ENCODE data around the gene PTCH2.
"Not testable (repeated sequence)": the region's sequence is repeated elsewhere in the genome, so short reads cannot be mapped to it uniquely, and the experiment has no call there.

The PTCH2 gene

DNA sequence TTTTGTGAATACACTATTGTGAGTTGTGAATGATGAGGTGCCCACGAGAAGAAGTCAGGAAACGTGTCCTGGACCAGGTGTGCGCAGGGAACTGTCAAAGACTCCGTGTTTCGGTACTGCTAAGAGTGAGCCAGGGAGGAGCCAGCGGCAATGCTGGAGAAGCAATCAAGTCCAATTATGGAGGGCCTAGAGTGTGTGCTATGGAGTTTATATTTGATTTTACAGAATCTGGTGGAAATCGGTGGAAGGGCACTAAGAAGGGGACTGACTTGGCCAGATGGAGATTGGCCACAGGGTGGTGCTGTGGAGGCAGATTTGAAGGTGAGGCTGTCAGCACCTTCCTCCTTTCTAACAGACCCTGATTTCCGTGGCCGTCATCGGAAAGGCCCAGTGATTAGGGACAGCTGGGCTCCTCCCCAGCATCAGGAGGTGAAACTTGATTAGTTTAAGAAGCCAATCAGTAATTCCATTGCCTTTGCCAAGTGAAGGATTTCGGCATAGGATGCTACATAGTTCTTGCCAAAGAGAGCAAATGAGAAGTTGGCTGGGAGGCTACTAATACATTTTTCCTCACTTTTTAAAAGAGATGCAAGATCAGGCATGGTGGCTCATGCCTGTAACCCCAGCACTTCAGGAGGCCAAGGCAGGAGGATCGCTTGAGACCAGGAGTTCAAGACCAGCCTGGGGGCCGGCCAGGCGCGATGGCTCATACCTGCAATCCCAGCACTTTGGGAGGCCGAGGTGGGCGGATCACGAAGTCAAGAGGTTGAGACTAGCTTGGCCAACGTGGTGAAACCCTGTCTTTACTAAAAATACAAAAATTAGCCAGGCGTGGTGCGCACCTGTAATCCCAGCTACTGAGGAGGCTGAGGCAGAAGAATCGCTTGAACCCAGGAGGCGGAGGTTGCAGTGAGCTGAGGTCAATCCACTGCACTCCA, 7.0 kb downstream of the PTCH2 start:
- DNase-seq: peak; percentile 86 to 94

DNA sequence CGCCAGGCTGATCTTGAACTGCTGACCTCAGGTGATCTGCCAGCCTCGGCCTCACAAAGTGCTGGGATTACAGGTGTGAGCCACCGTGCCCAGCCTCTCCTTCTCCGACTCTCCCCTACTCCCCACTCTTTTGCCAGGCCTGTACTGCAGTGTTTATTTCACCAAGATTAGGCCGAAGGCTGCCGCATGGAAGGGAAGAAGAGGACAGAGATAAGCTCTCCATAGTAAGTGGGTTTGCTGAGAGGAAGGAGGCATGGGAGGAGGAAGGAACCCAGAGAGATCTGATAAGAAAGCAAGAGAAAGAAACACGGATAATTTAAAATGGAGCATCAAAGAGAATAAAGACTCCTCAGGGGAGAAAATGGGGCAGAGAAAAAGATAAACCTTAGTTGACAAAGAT, 8.7 kb downstream of the PTCH2 start:
- no peak for DNase-seq

- DNase-seq: no peak
These were observed 10.9 kb downstream of the PTCH2 start for GRCh38 chr1:44832056-44832705.

- DNase-seq: peak in 1 of 2 experiments; percentile 26
These were observed 11.5 kb downstream of the PTCH2 start for GRCh38 chr1:44831516-44831915.

GRCh38 chr1:44830900-44831304, 12.2 kb downstream of the PTCH2 start:
- DNase-seq: no peak

DNA sequence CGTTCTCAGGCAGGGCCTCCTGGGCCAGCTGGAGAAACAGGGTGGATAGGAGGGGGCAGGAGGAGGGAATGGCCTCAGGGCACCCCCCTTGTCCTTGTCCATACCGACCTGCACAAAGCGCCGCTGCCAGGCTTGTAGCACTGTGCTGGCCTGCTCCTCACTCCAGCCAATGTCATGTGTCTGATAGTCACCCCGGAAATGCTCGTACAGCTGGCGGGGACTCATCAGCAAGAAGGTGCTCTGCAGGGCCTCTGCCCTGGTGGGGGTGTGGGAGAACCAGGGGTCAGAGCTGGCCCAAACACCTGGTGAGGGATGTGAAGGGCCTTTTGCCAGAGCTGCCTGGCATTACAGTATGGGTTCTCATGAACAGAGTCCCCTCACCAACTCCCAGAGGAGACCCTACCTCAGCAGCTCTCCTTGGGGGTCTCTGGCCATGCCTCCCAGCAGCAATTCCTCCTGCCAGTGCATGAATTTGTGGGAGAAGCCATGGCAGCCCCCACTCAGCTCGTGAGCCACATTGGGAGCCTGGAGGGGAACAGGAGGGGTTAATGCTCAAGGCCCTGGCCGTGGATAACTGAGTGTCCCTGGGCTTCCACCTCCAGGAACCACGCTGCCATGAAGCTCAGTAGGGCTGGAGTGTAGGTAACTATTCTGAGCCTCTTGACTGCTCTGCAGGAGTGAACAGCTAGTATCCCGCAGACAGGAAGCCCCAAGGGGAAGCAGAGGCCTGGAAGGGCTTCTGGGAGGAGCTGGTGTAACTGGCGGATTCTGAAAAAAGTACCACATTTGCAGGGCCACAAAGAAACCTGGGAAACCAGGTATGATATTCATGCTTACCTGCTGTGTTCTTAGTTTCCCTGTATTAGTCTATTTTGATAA, 13.3 kb downstream of the PTCH2 start:
- no peak for DNase-seq

DNA sequence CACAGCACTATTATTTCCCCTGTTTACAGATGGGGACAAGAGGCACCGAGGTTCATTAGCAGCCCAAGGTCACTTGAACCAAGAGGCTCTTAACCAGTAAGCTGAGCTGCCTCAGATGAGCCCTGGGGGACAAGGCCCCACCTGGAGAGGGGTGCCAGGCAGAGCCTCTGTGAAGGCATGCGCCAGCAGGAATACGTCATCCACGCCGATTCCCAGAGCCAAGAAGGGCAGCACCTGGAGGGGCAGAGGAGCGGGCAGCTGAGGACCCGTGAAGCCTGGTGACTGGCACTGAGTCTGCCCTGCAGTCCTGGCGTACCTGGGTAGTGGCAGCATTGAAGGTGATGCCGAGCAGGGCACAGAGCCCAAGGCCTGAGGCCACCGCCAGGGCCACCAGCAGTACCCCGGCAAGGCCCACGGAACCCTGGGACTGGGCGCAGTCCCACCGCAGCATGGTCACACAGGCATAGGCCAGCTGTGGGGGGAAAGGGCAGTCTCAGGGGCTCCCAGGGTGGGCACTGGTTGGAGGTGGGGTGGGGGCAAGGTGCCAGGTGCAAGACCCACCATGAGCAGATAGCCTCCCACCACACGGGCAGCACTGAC, 14.1 kb downstream of the PTCH2 start:
- no peak for DNase-seq

DNA sequence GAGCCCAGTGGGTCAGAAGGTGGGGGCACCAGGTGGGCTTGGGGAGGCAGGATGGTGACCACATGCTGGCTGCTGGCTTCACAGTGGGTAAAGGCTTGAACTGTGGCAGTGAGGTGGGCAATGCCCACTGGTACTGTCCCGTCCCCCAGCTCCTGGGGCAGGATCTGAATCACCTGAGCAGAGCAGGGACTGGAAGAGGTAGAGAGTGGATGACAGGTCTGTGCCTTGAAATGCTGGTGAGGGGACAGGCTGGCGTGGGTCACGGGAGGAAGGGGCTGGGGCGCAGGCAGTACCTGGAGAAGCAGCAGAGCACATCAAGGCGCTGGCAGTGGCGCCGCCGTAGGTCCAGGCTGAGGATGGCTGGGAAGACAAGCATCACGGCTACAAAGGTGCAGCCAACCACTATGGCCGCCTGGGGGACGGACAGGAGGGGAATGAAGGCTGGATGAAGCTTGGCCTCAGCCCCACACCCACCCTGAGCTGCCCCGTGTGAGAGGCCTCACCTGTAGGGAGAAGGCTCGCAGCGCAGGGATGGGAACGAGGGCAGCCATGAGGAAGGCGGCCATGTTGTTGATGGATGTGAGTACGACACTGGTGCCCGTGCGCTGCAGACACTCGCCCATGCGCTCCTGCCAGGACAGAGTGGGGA, 14.9 kb downstream of the PTCH2 start:
- DNase-seq: no peak

GRCh38 chr1:44827197-44828002, 15.7 kb downstream of the PTCH2 start:
- DNase-seq: no peak

DNA sequence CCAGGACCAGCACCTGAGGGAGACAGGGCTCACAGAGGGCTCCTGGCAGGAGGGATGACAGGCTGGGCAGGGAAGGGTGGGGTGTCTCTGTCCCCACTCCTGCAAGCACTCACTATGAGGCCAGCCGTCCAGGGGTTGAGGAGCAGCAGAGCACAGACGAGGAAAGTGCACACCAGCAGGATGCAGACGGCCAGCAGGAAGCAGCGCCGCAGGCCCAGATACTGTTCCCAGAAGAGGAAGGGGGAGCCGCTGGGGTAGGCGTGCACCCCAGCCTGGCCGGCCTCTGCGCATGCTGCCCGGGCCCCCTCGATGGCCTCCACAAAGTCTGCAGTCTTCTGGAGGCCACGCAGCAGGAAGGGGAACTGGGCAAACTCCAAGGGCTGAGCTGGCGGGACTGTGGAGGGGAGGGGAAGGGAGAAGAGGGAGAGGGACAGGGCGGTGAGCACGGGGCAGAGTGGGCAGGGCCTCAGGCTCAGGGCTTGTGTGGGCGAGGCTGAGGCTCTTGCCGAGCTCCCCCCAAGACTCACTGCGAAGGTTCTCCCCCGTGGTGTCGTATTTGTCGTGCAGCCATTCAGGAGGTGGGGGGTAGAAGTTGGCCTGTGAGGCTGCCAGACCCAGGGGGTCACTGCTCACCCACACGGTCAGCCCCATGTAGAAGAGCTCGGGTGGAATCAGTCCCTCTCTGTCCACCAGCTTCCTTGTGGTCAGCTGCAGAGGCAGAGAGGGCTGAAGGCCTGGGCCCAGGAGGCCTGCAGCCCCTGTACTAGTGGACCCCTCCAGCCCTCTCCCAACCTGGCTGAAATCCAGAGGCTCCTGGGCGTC, 16.5 kb downstream of the PTCH2 start:
- DNase-seq: no peak

GRCh38 chr1:44824392-44824791, 18.7 kb downstream of the PTCH2 start:
- not testable (repeated sequence) for DNase-seq

DNA sequence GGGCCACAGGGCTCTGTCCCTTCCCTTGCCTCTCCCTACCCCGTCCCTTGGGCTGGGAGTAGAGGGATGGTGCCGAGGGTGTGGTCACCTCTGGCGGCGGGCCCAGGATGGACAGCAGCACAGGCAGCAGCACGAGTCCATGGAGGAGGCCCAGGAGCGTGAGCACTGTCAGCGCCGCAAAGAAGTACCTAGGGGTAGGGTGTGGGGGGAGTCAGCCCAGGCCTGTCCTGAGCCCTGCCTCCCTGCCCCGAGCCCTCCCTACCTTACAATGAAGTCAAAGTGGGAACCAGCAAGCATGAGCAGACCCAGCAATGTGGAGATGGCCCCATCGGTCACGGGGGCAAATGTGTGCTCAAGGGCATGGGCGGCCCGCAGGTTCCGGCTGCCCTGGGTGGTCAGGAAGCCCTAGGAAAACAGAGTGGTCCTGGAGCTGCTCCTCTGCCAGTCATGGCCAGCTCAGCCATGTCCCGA, 20.0 kb downstream of the PTCH2 start:
- no peak for DNase-seq

DNA sequence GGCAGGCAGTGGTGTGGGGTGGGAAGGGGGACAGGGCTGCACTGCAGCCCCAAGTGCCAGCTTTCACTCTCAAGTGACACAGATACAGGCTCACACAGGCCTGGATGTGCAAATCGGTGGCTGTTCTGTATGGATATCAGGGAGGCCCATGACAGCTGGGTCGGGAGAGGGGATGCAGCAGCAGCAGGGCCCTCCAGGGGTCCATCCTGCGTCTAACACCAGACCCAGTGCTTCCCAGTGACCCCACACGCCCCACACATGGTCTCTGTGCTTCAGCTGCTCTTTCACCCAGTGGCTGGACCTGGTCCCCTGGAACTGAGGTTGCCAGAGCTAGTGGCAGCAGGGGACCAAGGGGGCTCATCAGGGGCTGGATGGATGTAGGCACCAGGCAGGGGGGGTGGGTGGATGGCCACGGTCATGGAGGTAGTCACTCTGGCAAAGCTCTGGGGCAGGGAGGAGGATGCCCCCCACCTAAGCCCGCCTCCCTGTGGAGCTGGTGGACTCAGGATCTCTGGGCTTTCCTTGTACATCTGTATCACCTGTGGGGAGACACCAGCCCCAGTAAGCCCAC, 20.8 kb downstream of the PTCH2 start:
- no peak for DNase-seq

- no peak for DNase-seq
These were observed 21.8 kb downstream of the PTCH2 start for GRCh38 chr1:44821240-44821715.

GRCh38 chr1:44820328-44821239, 22.5 kb downstream of the PTCH2 start:
- no peak for DNase-seq

- no peak for DNase-seq
These were observed 23.3 kb downstream of the PTCH2 start for GRCh38 chr1:44819608-44820327.

GRCh38 chr1:44819196-44819607, 23.9 kb downstream of the PTCH2 start:
- no peak for DNase-seq
